Spleen (tissue), 7 donors: ENCODE results near the gene ARID5B.

ENCODE experiments used
- CTCF ChIP-seq, 11 experiments: fragments of 200-600 bp in 7 of 11; fragments of 450-650 bp in 4 of 11; sonication (generic) in 4 of 11; IDR thresholded peaks in 8 of 11; conservative IDR thresholded peaks in 3 of 11; 1 replicate in 7 of 11; 2 replicates in 4 of 11; pipeline versions ENCODE4 v1.4.0 to v1.8.0; 2016 to 2021; ENCODE audit warnings: antibody characterized with exemption in 11 of 11, inconsistent platforms in 4 of 11, mild to moderate bottlenecking in 1 of 11
- POLR2A ChIP-seq, 3 donors: fragments of 450-650 bp; IDR thresholded peaks; one replicate each; pipeline ENCODE4 v1.5.1; 2017; ENCODE audit warnings: antibody characterized with exemption in 3 of 3, mild to moderate bottlenecking in 1 of 3
- donor health status: DM: no; HTN: no; CAD: no; lungs with moderate emphysema.
- donor health status: DM: no; HTN: no; CAD: no.
- donor health status: DM: no; HTN: no; CAD: no.

- no peak for TF ChIP-seq POLR2A (IDR thresholded peaks at IDR 0.05)
- no peak for TF ChIP-seq CTCF (IDR thresholded peaks at IDR 0.05 in 8 of 11, conservative IDR thresholded peaks at IDR 0.05 in 3 of 11)
These were observed 8.5 kb upstream of the ARID5B start for GRCh38 chr10:61892961-61893360.
